KG1 (cell line): ENCODE measurements around the gene SPN.
"Not testable (repeated sequence)": the region's sequence is repeated elsewhere in the genome, so short reads cannot be mapped to it uniquely, and the experiment has no call there.

Experiments used
- DNase-seq: peaks from one replicate; lab custom pipeline; 2025; lab: John Stamatoyannopoulos, UW

The SPN gene

DNA sequence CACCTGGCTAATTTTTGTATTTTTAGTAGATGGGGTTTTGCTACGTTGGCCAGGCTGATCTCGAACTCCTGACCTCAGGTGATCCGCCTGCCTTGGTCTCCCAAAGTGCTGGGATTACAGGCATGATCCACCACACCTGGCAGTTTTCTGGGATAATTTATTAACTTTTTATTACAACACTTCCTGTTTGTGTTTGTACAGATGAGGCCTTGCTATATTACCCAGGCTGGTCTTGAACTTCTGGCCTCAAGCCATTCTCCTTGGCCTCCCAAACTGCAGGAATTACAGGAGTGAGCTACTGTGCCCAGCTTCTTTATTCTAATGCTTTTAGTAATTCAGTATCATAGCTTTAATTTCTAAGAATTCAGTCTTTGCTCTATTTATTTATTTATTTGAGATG, 16.1 kb upstream of the SPN start:
- DNase-seq, result no peak

DNA sequence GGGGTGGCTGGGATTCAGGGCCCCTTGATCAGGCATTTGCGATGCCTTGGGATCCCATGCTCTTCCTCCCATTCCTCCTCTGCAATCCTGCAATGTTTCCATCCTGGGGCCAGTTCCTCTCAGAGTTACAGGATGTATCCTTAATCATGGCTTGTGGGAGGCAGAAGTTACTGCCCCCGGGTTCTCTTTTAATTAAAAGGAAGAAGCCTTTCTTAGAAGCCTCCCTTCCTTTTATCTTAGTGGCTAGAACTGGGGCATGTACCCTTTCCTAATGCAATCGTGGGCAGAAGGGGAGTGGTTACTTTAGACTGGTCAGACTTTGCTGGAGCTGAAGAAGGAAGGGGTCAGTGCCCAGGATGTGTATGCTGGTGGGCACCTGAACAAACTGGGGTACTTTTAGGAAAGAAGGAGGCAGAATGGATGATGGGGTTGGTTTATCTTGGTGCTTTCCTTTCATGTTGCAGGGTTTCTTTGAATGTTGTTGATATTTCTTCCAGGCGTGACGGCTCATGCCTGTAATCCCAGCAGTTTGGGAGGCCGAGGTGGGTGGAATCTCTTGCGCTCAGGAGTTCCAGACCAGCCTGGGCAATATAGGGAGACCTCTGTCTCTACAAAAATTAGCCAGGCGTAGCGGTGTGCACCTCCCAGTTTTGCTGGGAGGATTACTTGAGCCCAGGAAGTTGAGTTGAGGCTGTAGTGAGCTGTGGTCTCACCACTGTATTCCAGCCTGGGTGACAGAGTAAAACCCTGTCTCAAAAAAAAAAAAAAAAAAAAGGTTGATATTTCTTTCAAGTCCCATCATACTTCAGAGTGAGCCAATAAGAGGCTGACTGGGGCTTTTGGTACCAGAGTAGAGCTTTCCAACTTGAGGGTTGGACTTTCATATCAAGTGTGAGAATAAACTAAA, 13.2 kb upstream of the SPN start:
- DNase-seq, result no peak

DNA sequence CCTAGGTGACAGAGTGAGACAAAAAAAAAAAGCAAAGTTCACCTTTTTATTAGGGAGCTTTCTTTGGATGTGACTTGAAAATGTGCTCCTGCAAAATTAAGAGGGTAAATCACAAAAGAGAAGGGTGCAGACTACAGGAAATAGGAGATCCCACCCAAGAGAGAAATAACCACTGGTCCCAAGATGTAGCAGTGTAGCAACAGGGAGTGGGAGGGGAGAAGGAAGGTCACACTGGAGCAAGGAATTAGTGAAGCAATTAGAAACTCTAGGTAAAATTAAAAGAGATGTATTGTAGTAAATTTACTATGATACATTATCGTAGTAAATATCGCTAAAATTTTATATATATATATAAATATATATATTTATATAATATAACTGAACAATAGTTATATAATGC, 12.3 kb upstream of the SPN start:
- DNase-seq, result no peak

DNA sequence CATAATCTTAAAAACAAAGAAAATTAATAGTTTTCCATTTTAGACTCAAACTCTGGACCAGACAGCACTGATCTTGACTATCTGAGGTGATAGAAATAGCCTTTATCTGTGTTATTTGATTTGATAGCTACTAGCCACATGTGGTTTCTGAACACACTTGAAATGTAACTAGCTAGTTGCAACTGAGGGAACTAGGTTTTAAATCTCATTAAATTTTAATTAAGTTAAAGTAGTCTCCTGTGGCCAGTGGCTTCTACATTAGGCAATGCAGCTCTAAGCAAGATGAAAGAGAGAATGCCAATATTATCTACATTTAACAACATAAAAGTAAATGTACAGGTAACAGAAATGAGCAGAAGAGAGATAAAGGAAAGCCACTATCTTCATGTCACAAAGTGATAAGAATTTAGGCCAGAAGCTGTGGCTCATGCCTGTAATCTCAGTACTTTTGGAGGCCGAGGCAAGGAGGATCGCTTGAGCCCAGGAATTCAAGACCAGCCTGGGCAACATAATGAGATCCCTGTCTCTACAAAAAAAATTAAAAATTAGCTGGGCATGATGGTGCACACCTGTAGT, 11.2 kb upstream of the SPN start:
- DNase-seq, result no peak

DNA sequence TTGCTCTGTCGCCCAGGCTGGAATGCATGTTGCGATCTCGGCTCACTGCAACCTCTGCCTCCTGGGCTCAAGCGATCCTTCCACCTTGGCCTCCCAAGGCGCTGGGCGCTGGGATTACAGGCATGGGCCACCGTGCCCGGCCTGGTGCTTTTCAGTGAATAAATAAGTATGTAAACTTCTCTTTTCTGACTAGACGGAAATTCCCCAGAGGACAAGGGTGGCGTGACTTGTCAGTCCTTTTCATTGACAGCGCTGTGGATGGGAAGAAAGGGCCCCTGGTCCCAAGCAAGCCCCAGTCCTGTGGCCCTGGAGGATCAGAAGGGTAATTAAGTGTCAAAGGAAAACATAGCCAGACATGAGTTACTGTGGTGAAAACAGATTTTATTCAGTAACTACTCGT, 9.6 kb upstream of the SPN start:
- no peak for DNase-seq

DNA sequence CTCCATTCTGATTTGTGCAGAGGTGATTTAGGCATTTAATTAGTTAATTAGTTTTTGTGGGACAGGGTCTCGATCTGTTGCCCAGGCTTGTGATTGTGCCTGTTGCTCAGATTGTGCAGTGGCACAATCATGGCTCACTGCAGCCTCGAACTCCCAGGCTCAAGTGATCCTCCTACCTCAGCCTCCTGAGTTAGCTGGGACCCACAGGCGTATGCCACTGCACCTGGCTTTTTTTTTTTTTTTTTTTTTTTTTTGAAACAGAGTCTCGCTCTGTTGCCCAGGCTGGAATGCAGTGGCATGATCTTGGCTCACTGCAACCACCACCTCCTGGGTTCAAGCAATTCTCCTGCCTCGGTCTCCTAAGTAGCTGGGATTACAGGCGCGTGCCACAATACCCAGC, 9.2 kb upstream of the SPN start:
- DNase-seq, result not testable (repeated sequence)

DNA sequence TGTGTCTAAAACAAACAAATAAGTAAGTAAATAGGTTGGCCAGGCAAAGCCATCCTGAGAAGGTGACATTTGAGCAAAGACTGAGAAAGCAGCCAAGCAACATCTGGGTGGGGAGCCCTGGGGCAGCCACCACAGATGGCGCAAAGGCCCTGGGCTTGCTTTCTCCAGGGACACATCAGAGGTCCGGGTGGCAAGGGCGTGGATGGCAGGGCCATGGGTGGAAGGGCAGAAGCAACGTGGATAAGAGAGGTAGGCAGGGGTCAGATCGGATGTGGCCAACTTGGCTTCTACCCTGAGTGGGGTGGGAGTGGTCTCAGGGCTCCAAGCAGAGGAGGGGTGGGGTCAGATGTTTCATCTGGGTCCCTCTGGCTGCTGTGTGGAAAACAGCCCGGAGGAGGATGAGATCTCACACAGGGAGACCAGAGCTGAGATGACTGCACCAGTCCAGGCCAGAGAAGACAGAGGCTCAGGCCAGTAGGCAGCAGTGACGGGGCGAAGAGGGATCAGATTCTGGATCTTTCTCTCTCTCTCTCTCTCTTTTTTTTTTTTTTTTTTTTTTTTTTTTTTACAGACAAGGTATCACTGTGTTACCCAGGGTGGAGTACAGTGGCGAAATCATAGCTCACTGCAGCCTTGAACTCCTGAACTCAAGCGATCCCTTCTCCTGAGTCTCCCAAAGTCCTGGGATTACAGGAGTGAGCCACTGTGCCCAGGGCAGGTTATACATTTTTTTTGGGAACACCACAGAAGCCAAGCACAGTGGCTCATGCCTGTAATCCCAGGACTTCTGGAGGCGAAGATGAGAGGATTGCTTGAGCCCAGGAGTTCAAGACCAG, 6.1 kb upstream of the SPN start:
- no peak for DNase-seq

DNA sequence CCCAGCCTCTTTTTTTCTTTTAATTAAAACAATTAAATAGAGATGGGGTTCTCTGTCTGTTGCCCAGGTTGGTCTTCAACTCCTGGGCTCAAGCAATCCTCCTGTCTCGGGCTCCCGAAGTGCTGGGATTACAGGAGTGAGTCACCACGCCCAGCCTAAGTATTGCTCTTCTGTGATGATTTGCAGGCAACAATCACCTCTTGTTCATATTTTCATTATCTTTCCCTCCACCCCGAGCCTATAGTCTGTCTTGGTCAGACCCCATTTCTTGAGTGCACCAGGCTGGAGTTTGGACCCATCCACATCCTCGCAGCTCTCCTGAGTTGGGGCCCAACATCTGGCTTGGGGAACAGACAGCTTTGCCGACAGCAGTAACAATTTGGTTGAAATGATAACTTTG, 4.3 kb upstream of the SPN start:
- no peak for DNase-seq

DNA sequence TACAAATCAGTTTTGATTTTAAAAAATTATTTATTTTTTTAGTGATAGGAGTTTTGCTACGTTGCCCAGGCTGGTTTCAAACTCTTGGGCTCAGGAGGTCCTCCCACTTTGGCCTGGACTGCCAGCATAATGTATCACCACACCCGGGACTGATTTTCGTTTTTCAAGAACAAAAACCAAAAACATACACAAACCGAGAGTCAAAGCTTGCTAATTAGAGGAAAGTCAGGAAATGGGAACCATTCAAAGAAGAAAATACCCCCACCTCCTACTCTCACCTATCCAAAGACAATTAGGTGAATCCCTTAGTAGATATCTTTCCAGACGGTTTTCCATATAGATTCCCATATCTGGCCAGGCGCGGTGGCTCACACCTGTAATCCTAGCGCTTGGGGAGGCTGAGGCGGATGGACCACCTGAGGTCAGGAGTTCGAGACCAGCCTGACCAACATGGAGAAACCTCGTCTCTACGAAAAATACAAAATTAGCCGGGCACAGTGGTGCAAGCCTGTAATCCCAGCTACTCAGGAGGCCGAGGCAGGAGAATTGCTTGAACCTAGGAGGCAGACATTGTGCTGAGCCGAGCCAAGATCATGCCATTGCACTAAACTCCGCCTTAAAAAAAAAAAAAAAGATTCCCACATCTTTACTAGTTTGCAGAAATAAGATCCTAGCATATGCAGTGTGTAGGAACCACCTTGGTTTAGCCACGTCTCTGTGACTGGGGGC, 883 bp upstream of the SPN start:
- no peak for DNase-seq

DNA sequence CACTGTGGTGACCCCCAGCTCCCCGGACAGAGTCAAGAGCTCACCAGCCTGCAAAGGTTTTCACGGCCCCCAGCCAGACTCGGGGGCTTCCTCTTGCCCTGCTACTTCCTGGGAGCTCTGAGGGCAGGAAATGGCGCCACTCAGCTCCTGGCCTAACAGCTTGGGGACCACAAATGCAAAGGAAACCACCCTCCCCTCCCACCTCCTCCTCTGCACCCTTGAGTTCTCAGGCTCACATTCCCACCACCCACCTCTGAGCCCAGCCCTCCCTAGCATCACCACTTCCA, 375 bp upstream of the SPN start:
- DNase-seq, result peak; percentile 64

DNA sequence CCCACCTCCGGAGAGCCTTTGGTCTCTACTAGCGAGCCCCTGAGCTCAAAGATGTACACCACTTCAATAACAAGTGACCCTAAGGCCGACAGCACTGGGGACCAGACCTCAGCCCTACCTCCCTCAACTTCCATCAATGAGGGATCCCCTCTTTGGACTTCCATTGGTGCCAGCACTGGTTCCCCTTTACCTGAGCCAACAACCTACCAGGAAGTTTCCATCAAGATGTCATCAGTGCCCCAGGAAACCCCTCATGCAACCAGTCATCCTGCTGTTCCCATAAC, 702 bp downstream of the SPN start:
- DNase-seq, result no peak

DNA sequence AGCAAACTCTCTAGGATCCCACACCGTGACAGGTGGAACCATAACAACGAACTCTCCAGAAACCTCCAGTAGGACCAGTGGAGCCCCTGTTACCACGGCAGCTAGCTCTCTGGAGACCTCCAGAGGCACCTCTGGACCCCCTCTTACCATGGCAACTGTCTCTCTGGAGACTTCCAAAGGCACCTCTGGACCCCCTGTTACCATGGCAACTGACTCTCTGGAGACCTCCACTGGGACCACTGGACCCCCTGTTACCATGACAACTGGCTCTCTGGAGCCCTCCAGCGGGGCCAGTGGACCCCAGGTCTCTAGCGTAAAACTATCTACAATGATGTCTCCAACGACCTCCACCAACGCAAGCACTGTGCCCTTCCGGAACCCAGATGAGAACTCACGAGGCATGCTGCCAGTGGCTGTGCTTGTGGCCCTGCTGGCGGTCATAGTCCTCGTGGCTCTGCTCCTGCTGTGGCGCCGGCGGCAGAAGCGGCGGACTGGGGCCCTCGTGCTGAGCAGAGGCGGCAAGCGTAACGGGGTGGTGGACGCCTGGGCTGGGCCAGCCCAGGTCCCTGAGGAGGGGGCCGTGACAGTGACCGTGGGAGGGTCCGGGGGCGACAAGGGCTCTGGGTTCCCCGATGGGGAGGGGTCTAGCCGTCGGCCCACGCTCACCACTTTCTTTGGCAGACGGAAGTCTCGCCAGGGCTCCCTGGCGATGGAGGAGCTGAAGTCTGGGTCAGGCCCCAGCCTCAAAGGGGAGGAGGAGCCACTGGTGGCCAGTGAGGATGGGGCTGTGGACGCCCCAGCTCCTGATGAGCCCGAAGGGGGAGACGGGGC, 1.3 kb downstream of the SPN start:
- DNase-seq, result no peak

DNA sequence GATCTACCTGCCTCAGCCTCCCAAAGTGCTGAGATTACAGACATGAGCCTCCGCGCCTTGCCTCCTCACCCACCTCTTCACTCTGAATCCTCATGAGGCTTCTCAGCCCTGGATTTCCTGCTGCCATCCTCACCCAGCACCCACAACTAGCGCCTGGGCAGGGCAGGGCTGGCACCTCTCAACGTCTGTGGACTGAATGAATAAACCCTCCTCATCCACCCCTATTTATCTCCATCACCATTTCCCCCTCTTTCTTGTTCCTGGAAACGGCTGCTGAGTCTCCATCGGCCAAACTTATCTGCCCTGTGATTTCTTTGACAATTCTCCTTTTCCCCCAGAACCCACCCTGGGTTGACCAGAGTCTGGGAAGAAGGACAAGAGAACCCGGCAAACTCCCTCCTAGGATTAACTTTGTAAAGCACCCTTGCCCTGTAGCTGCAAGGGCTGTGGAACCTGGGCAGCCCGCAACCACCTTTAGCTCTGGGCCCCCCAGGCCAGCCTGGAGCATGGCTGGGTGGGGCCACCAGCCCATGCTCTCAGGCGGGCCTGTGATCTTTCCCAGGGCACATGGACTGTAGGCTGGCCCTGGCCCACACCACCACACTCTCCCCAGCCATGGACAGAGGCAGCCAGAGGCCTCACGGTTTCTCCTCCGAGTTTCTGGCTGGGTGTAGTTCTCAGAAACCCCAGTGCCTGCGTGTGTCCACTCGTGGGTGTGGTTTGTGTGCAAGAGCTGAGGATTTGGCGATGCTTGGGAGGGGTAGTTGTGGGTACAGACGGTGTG, 2.4 kb downstream of the SPN start:
- DNase-seq, result no peak

DNA sequence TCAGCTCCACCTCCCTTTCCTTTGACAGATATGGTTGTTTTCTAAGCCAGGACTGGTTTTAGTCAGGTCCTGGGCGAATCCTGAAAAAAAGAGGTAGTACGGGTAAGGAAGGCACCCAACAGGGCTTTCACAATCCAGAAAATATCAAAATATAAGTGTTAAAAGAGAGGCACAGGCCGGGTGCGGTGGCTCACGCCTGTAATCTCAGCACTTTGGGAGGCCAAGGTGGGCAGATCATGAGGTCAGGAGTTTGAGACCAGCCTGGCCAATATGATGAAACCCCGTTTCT, 4.2 kb downstream of the SPN start:
- not testable (repeated sequence) for DNase-seq

DNA sequence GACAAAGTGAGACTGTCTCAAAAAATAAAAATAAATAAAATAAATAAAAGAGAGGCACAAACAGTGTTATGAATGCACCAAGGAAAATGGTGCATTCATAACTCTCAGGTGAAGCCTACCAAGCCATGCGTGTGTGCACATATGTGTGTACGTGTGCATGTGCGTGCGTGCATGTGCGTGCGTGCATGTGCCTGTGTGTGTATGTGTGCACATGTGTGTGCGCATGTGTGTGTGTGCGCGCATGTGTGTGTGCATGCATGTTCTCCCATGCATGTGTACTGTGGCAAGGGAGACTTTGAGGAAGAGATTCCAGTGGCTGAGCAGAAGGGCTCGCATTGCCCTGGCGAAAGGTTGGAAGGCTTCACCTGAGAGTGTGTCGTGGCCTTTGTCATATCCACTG, 4.7 kb downstream of the SPN start:
- DNase-seq, result no peak

DNA sequence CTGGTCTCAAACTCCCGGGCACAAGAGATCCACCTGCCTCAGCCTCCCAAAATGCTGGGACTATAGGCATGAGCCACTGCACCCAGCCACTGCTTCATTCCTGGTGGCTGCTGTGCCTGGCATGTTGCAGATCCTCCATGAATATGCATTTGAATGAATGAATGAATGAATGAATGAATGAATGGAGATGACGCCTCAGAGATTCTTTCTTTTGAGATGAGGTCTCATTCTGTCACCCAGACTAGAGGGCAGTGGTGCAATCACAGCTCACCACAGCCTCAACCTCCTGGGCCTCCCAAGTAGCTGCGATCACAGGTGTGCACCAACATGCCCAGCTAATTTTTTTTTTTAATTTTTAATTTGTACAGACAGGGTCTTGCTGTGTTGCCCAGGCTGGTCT, 5.2 kb downstream of the SPN start:
- DNase-seq, result no peak

DNA sequence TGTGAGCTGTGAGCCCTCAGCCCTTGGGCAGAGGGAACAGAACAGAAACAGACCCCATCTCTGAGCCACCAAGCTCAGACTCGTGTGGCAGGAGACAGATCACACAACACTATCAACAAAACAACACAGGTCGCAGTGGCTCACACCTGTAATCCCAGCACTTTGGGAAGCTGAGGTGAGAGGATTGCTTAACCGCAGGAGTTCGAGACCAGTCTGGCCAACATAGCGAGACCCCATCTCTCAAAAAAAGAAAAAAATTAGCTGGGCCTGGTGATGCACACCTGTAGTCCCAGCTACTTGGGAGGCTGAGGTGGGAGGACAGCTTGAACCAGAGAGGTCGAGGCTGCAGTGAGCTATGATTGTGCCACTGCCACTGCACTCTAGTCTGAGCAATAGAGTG, 10.5 kb downstream of the SPN start:
- no peak for DNase-seq

DNA sequence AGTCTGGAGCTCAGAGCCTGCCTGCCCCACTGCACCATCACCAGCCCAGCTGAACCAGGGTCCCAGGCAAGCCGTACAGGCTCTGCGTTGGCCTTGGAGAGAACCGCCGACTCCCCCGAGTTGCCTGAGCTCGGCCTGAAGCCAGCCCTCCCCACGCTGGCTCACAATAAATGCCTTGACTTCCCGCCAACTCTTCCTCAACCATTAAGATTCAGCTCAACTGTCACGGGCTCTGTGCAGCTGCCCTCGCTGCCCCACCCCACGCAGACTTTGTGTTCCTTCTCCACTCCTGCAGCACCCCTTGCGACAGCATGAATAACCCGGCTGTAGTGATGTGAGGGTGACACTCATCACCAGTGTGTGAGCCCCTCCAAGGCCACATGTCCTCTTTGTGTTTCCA, 11.1 kb downstream of the SPN start:
- no peak for DNase-seq

DNA sequence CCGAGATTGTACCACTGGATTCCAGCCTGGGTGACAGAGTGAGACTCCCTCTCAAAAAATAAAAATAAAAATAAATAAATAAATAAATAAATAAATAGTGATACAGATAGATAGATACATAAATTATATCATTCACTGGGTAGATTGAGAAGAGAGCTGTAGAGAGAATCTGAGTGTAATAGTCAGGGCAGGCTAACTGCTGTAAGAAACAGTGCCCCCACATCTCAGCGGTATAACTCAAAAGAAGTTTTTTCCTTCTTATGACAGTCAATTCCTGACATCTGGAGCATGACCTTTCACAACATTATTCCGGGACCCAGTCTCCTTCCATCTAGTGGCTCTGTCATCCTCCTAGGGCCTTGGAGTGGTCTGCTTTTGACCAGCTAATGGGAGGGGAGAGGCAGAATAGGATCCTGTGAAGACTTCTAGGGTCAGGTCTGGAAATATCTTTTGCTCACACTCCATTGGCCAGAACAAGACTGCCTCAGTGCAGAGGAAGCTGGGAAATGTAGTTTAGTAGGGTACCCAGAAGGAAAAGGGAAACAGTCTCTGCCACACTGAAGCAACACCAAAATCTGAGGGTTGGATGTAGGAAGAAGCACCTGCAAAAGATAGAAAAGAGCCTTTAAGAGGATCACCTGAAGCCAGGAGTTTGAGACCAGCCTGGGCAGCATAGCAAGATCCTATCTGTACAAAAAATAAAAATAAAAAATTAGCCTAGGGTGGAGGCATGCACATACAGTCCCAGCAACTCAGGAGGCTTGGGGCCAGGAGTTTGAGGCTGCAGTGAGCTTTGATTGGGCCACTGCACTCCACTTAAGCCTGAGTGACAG, 13.0 kb downstream of the SPN start:
- DNase-seq, result no peak
